ES-I3 (cell line): Measurements from ENCODE around the gene DDIT3.

Source experiments
- H3K36me3 ChIP-seq: 2 replicates; pipeline ENCODE4 v1.6.1; 2013; ENCODE audit warnings: mild to moderate bottlenecking, low read length, control low read depth, moderate library complexity; ENCODE audit not compliant: insufficient read depth
- H3K4me1 ChIP-seq: 2 replicates; pipeline ENCODE4 v1.6.1; 2013; ENCODE audit warnings: mild to moderate bottlenecking, control low read depth, low read length; ENCODE audit not compliant: insufficient read depth
- H3K9ac ChIP-seq: 2 replicates; pipeline ENCODE4 v1.6.1; 2013; ENCODE audit warnings: low read depth, mild to moderate bottlenecking, low read length, moderate library complexity
- H3K9me3 ChIP-seq: 2 replicates; pipeline ENCODE4 v1.6.1; 2013; ENCODE audit warnings: mild to moderate bottlenecking, low read length, moderate library complexity; ENCODE audit not compliant: control insufficient read depth, insufficient read depth

DDIT3 gene

DNA sequence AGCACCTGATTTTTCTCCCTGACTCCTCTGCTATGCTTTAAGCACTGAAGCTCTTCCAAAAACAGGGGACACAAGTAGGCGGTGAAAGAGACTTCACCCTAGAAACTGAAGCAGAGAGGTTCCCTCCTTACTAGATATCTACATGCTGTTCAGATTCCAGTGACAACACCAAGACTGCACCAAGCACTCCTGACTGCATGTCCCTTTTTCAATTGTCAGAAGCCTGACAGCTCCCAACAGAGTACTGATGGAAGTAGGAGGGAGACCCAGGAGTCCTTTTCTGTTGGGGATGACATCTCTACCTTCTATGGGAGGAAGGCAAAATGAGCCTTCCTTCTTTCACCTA is 16.3 kb upstream of the DDIT3 start:
- Histone ChIP-seq H3K36me3 (peaks cover 20% of the 10 kb centered on the region; the same call in 1 of the 2 replicates), H3K4me1 (no peaks in the 10 kb centered on the region), H3K9me3 (no peaks in the 10 kb centered on the region), H3K9ac (no peak overlapping the region)

DNA sequence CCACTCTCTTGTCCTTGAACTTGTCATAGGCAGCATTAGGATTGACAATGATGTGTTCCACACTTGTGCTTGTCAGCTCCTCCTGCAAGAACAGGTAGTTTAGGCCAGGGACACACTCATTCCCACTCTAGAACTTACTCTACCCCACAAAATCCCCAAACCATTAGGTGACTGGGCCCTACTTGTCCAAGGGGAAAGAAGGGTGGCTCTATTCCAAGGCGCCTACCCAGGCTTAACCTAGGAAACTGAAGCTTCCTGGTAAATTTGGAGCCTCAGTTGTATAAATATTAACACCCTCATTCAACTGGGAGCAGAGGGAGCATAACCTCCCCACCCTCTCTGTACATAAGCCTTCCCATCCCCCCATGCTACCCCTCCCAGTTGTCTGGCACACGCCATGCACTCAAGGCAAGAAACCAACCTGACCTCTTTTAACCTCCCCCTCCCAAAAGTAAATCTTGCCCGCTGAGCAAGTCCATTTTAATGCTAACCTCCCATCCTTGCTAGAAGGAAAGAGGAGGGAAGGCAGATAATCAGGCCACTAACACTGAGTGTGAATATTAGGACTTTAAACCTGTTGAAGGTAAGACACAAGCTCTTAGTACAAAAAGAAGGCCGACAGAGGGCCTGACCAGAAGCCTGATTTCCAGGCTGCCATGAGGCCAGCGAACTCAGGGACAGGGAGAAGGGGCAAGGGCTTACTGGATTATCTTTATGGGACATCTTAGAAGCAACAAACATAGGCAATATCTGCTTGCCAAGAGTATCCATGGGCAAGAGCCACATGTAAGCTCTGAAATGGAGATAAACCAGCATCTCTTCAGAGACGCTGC is 15.7 kb upstream of the DDIT3 start:
- H3K9ac ChIP-seq = no peak overlapping the region
- H3K9me3 ChIP-seq = no peaks in the 10 kb centered on the region
- peaks cover 21% of the 10 kb centered on the region; the same call in 1 of the 2 replicates for H3K36me3 ChIP-seq
- H3K4me1 ChIP-seq = no peaks in the 10 kb centered on the region

- H3K9ac ChIP-seq = no peak overlapping the region
- peaks cover 27% of the 10 kb centered on the region; the same call in 1 of the 2 replicates for H3K36me3 ChIP-seq
- H3K4me1 ChIP-seq = no peaks in the 10 kb centered on the region
- H3K9me3 ChIP-seq = no peaks in the 10 kb centered on the region
These were observed 14.8 kb upstream of the DDIT3 start for GRCh38 chr12:57534991-57535543.

GRCh38 chr12:57534250-57534649 is 13.9 kb upstream of the DDIT3 start:
- Histone ChIP-seq H3K9me3 (no peaks in the 10 kb centered on the region), H3K9ac (no peak overlapping the region), H3K36me3 (peaks cover 28% of the 10 kb centered on the region; the same call in 1 of the 2 replicates), H3K4me1 (no peaks in the 10 kb centered on the region)

DNA sequence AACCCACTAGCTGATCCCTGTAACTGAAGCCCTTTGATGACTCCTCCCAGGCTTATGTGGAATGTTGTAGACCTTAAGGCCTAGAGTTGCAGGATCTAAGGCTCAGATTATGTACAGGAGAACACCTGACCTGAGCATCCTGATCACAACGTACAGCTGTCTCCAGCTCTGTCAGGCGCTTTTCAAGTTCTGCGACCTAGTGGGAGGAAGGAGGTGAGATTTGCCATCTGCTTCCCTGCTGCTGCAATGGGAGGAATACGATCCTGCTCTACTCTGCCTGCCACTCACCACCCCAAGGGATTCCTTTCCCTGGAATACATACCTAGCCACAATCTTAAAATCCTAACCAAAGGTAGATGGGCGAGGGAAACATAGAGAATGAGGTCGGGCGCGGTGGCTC is 12.8 kb upstream of the DDIT3 start:
- no peak overlapping the region for H3K9ac ChIP-seq
- H3K36me3 ChIP-seq = peaks cover 23% of the 10 kb centered on the region; the same call in 1 of the 2 replicates
- no peaks in the 10 kb centered on the region for H3K9me3 ChIP-seq
- no peaks in the 10 kb centered on the region for H3K4me1 ChIP-seq

GRCh38 chr12:57531836-57532235 is 11.5 kb upstream of the DDIT3 start:
- Histone ChIP-seq H3K4me1 (no peaks in the 10 kb centered on the region), H3K9ac (no peak overlapping the region), H3K9me3 (no peaks in the 10 kb centered on the region), H3K36me3 (peaks cover 25% of the 10 kb centered on the region; the same call in 1 of the 2 replicates)

GRCh38 chr12:57530396-57531142 is 10.3 kb upstream of the DDIT3 start:
- Histone ChIP-seq H3K4me1 (no peaks in the 10 kb centered on the region), H3K36me3 (peaks cover 24% of the 10 kb centered on the region; the same call in 1 of the 2 replicates)

DNA sequence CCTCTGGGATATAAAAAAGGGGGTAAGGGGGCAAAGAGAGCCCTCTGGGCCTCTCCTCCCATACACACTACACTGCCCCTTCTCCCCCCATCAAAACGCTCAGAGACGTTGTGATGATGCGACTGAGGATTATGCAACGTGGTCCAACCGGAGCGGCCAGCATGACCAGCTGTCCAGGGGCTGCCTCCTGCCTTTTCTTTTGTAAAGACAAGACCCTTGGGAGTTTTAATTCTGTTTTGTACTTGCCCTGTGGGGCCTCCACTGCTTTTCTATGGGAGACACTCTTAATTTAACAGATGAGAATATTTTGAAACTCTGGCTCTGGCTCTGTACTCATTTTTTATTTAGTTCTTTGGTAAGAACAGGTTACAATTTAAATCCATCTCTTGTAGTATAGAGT is 9.5 kb upstream of the DDIT3 start:
- Histone ChIP-seq H3K4me1 (no peaks in the 10 kb centered on the region), H3K36me3 (peaks cover 18% of the 10 kb centered on the region; the same call in 1 of the 2 replicates), H3K9ac (no peak overlapping the region), H3K9me3 (no peaks in the 10 kb centered on the region)

More at GRCh38 chr12:57530396-57531142, 10.3 kb upstream of the DDIT3 start:
- Histone ChIP-seq H3K9me3 (no peaks in the 10 kb centered on the region), H3K9ac (no peak overlapping the region)

DNA sequence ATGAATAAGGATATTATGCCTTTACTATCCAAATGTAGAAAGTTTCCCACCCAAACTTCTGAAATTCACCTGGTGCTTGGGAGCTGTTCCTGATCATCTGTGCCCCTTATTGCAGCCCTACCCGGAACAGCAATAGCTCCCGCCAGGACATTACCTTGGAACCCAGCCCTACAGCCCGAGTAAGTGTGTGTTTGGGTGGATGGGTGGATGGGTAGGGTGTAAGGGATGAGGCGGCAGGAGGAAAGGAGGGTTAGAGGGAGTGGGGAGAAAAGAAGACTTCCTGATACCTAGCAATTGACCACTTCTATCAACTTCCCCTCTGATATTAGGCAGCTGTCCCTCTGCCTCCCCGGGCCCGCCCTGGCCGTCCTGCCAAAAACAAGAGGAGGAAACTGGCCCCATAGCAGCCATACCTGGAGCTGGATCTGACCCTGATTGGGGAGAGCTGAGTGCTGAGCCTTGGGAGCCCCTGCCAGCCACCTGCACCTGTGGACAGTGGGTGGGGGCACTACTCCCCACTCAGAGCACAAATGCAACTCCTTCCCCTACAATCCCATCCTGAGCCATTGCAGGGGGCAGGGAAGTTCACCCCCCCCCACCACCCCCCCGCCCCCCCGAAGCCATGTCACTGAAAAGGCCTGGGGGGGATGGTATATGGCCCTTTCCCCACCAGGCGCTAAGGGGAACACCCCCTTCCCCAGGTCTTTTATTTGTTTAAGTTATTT is 8.7 kb upstream of the DDIT3 start:
- no peaks in the 10 kb centered on the region; the same call in 1 of the 2 replicates for H3K4me1 ChIP-seq
- no peak overlapping the region for H3K9ac ChIP-seq
- H3K9me3 ChIP-seq = no peaks in the 10 kb centered on the region
- H3K36me3 ChIP-seq = peaks cover 18% of the 10 kb centered on the region; the same call in 1 of the 2 replicates

DNA sequence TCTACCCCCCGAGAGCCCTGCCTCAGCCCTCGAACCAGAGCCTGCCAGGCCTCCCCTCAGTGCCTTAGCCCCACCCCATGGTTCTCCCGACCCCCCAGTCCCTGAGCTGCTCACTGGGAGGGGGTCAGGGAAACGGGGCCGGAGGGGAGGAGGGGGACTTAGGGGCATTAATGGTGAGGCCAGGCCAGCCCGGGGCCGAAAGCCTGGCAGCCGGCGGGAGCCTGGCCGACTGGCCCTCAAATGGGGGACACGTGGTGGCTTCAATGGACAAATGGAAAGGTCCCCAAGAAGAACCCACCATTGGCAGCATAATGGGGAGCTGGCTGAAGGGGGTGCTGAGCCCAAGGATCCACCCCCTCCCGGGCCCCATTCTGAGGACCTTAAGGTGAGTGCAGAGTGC is 7.9 kb upstream of the DDIT3 start:
- Histone ChIP-seq H3K9me3 (no peaks in the 10 kb centered on the region), H3K4me1 (no peaks in the 10 kb centered on the region; the same call in 1 of the 2 replicates), H3K36me3 (peaks cover 17% of the 10 kb centered on the region; the same call in 1 of the 2 replicates), H3K9ac (no peak overlapping the region)

DNA sequence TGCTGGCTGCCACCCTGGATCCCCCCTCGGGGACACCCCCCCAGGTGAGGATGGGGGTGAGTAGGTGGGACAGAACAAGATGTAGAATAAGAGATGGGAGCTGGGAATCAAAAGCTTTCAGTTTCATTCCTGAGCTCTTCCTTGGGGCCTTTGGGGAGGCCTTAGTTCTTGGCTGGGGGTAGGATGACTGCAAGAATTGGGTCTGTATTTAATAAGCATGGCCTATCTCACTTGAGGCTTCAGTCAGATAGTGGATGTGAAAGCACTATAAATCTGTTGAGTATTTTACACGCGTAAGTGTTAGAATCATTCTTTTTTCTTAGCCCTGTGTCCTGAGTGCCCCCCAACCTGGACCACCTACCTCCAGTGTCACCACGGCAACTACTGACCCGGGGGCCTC is 6.9 kb upstream of the DDIT3 start:
- no peaks in the 10 kb centered on the region; the same call in 1 of the 2 replicates for H3K4me1 ChIP-seq
- no peak overlapping the region for H3K9ac ChIP-seq
- no peaks in the 10 kb centered on the region for H3K9me3 ChIP-seq
- peaks cover 13% of the 10 kb centered on the region; the same call in 1 of the 2 replicates for H3K36me3 ChIP-seq

DNA sequence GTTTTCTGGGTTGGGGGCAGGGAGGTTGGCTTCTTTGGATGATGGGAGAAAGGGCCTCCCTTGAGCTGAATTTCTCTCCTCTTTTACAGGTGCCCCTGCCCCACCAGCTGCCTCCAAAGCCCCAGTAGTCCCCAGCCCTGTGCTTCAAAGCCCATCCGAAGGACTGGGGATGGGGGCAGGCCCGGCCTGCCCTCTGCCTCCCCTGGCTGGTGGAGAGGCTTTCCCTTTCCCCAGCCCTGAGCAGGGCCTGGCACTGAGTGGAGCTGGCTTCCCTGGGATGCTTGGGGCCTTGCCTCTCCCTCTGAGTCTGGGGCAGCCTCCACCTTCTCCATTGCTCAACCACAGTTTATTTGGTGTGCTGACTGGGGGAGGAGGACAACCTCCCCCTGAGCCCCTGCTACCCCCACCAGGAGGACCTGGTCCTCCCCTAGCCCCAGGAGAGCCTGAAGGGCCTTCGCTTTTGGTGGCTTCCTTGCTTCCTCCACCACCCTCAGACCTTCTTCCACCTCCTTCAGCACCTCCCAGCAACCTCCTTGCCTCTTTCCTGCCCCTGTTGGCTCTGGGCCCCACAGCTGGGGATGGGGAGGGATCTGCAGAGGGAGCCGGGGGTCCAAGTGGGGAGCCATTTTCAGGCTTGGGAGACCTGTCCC is 6.3 kb upstream of the DDIT3 start:
- peaks cover 11% of the 10 kb centered on the region; the same call in 1 of the 2 replicates for H3K36me3 ChIP-seq
- no peak overlapping the region for H3K9ac ChIP-seq
- H3K9me3 ChIP-seq = no peaks in the 10 kb centered on the region
- no peaks in the 10 kb centered on the region; the same call in 1 of the 2 replicates for H3K4me1 ChIP-seq

GRCh38 chr12:57525615-57526383 is 5.5 kb upstream of the DDIT3 start:
- no peaks in the 10 kb centered on the region; the same call in 1 of the 2 replicates for H3K4me1 ChIP-seq
- peaks cover 9% of the 10 kb centered on the region; the same call in 1 of the 2 replicates for H3K36me3 ChIP-seq
- no peaks in the 10 kb centered on the region for H3K9me3 ChIP-seq
- H3K9ac ChIP-seq = no peak overlapping the region
